Measurements from ENCODE around the gene SP1. TPM values are rescaled to one million over a fixed set of nuclear protein-coding genes. Genes with fewer than 3 reads are reported as not detected.

Gene SP1
- total and polyA plus RNA-seq, 2 experiments from 2014 or later: 11.1 to 68.4 TPM

- no peak for TF ChIP-seq ZNF462 (CRISPR knock-in tag; IDR thresholded peaks at IDR 0.05)
- TF ChIP-seq STAT1 (IDR thresholded peaks at IDR 0.05; ENCODE audit: unreplicated experiment): no peak
- TF ChIP-seq ZNF114 (CRISPR knock-in tag; IDR thresholded peaks at IDR 0.05): no peak
Measured at GRCh38 chr12:53424626-53425514, 44.9 kb downstream of the SP1 start (continued).

- H3K36me3 ChIP-seq (ENCODE audit: insufficient read depth): no peaks in the 10 kb centered on the region
- 0 out of 2 replicates have a peak, but pooled peaks cover 3% of the 10 kb centered on the region for H3F3A ChIP-seq (replicated peaks; ENCODE audit: low read depth)
- no peaks in the 10 kb centered on the region for H4K20me1 ChIP-seq (replicated peaks; ENCODE audit: insufficient read depth)
- DNase-seq (ENCODE audit: low spot score): no peak
- H3K4me3 ChIP-seq: no peak overlapping the region
- no peak overlapping the region for H2AFZ ChIP-seq
- Mint-ChIP-seq H3K27ac (no peak overlapping the region), H3K36me3 (ENCODE audit: low read depth) (no peaks in the 10 kb centered on the region), H3K9me3 (no peaks in the 10 kb centered on the region), H3K4me1 (peaks cover 13% of the 10 kb centered on the region), H3K27me3 (ENCODE audit: insufficient read depth, low read depth, poor library complexity) (peaks cover 18% of the 10 kb centered on the region), H3K4me3 (no peak overlapping the region)
- no peaks in the 10 kb centered on the region for H3K27me3 ChIP-seq (ENCODE audit: insufficient read depth)
- H3K9me2 ChIP-seq (ENCODE audit: insufficient read depth): no peaks in the 10 kb centered on the region
- no peak overlapping the region for H3K4me2 ChIP-seq
- no peak overlapping the region for H3K27ac ChIP-seq (ENCODE audit: low read depth)
- H3K79me2 ChIP-seq (replicated peaks; ENCODE audit: insufficient read depth): no peaks in the 10 kb centered on the region
- ATAC-seq: peak; percentile 8; the same call in 1 of the 3 replicates
- H3K4me1 ChIP-seq (ENCODE audit: insufficient read depth): no peaks in the 10 kb centered on the region; the same call in 1 of the 2 replicates
- TF ChIP-seq ZNF462 (CRISPR knock-in tag; IDR thresholded peaks at IDR 0.05) (no peak), ZNF331 (CRISPR knock-in tag; IDR thresholded peaks at IDR 0.05; ENCODE audit: low read depth) (no peak)
Measured at GRCh38 chr12:53425515-53426150, 45.7 kb downstream of the SP1 start.

Data from GM23338 (cell line).